A549 (cell line): ENCODE measurements around the gene ALG14.

ENCODE experiments used
- EP300 ChIP-seq, 2 experiments: fragments of >200 bp; sonication (Bioruptor Twin); formaldehyde crosslinking; IDR thresholded peaks; 2 replicates in 1 of 2; 3 replicates in 1 of 2; pipeline ENCODE4 v1.6.1; 2016 to 2017
- ESRRA ChIP-seq: fragments of 150-350 bp; IDR thresholded peaks from 2 replicates; pipeline ENCODE4 v1.6.1; 2014; ENCODE audit warnings: mild to moderate bottlenecking, low read length, borderline replicate concordance
- POLR2A ChIP-seq: IDR thresholded peaks from 2 replicates; pipeline ENCODE4 v1.6.1; 2012; ENCODE audit warnings: mild to moderate bottlenecking, low read length
- RAD21 ChIP-seq, 2 experiments: fragments of >200 bp in 1 of 2; sonication (Bioruptor Twin) in 1 of 2; formaldehyde crosslinking in 1 of 2; IDR thresholded peaks in 1 of 2; conservative IDR thresholded peaks in 1 of 2; 2 replicates in 1 of 2; 3 replicates in 1 of 2; pipeline ENCODE4 v1.6.1; 2012 to 2018; ENCODE audit warnings: inconsistent platforms in 1 of 2
- SREBF2 ChIP-seq: fragments of 450-650 bp; IDR thresholded peaks from 2 replicates; pipeline ENCODE4 v1.6.1; 2014; ENCODE audit warnings: mild to moderate bottlenecking, moderate library complexity
- TF ChIP-seq, protein P1 (sequence below): fragments of >200 bp; sonication (Bioruptor Twin); formaldehyde crosslinking; IDR thresholded peaks from 3 replicates; pipeline ENCODE4 v1.5.1; 2016

DNA sequence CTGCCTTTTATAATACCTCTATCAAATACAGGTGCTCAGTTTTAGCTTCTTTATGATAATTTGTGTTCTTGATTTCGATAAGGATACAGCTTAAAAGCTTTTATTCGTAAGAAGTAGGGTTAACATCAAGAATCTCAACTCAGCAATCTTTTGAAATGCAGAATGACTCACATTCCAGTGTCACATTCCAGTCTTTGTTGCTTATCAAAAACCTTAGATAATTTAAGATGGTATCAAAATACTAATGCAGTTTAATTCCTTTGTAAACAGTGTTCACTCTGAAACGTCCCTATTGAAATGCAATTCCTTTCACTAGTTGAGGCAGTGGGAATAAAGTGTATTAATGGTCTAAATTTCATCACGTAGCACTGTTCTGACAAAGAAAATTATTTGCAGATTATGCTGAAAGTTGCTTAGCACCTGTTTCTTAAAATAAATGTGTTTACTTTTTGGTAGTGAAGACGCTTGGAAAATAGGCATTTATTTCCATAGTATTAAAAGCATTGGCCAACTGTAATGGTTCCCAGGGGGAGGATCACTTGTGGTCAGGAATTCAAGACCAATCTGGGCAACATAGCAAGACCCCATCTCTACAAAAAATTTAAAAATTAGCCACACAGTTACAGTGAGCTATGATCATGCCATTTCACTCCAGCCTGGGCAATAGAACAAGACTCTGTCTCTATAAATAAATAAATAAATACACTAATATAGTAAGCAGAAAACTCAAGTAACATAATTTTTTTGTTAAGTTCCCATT lies 135.7 kb downstream of the ALG14 start:
- no peak for TF ChIP-seq SREBF2
- TF ChIP-seq, protein P1, sequence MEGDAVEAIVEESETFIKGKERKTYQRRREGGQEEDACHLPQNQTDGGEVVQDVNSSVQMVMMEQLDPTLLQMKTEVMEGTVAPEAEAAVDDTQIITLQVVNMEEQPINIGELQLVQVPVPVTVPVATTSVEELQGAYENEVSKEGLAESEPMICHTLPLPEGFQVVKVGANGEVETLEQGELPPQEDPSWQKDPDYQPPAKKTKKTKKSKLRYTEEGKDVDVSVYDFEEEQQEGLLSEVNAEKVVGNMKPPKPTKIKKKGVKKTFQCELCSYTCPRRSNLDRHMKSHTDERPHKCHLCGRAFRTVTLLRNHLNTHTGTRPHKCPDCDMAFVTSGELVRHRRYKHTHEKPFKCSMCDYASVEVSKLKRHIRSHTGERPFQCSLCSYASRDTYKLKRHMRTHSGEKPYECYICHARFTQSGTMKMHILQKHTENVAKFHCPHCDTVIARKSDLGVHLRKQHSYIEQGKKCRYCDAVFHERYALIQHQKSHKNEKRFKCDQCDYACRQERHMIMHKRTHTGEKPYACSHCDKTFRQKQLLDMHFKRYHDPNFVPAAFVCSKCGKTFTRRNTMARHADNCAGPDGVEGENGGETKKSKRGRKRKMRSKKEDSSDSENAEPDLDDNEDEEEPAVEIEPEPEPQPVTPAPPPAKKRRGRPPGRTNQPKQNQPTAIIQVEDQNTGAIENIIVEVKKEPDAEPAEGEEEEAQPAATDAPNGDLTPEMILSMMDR: no peak
- TF ChIP-seq POLR2A: no peak
- TF ChIP-seq RAD21 (conservative IDR thresholded peaks at IDR 0.05 in 1 of 2, IDR thresholded peaks at IDR 0.05 in 1 of 2): no peak
- no peak for TF ChIP-seq ESRRA
- no peak for TF ChIP-seq EP300 (IDR thresholded peaks at IDR 0.05)
